ENCODE results near the gene POC1A. TPM values are rescaled to one million over a fixed set of nuclear protein-coding genes. Genes with fewer than 3 reads are reported as not detected.

The POC1A gene
- total and polyA plus RNA-seq, 2 of the 8 experiments (the other 6 are each of a cell fraction or from before 2014, with no cell fraction given) = 35.7 to 39.2 TPM

- TF ChIP-seq, protein P1, sequence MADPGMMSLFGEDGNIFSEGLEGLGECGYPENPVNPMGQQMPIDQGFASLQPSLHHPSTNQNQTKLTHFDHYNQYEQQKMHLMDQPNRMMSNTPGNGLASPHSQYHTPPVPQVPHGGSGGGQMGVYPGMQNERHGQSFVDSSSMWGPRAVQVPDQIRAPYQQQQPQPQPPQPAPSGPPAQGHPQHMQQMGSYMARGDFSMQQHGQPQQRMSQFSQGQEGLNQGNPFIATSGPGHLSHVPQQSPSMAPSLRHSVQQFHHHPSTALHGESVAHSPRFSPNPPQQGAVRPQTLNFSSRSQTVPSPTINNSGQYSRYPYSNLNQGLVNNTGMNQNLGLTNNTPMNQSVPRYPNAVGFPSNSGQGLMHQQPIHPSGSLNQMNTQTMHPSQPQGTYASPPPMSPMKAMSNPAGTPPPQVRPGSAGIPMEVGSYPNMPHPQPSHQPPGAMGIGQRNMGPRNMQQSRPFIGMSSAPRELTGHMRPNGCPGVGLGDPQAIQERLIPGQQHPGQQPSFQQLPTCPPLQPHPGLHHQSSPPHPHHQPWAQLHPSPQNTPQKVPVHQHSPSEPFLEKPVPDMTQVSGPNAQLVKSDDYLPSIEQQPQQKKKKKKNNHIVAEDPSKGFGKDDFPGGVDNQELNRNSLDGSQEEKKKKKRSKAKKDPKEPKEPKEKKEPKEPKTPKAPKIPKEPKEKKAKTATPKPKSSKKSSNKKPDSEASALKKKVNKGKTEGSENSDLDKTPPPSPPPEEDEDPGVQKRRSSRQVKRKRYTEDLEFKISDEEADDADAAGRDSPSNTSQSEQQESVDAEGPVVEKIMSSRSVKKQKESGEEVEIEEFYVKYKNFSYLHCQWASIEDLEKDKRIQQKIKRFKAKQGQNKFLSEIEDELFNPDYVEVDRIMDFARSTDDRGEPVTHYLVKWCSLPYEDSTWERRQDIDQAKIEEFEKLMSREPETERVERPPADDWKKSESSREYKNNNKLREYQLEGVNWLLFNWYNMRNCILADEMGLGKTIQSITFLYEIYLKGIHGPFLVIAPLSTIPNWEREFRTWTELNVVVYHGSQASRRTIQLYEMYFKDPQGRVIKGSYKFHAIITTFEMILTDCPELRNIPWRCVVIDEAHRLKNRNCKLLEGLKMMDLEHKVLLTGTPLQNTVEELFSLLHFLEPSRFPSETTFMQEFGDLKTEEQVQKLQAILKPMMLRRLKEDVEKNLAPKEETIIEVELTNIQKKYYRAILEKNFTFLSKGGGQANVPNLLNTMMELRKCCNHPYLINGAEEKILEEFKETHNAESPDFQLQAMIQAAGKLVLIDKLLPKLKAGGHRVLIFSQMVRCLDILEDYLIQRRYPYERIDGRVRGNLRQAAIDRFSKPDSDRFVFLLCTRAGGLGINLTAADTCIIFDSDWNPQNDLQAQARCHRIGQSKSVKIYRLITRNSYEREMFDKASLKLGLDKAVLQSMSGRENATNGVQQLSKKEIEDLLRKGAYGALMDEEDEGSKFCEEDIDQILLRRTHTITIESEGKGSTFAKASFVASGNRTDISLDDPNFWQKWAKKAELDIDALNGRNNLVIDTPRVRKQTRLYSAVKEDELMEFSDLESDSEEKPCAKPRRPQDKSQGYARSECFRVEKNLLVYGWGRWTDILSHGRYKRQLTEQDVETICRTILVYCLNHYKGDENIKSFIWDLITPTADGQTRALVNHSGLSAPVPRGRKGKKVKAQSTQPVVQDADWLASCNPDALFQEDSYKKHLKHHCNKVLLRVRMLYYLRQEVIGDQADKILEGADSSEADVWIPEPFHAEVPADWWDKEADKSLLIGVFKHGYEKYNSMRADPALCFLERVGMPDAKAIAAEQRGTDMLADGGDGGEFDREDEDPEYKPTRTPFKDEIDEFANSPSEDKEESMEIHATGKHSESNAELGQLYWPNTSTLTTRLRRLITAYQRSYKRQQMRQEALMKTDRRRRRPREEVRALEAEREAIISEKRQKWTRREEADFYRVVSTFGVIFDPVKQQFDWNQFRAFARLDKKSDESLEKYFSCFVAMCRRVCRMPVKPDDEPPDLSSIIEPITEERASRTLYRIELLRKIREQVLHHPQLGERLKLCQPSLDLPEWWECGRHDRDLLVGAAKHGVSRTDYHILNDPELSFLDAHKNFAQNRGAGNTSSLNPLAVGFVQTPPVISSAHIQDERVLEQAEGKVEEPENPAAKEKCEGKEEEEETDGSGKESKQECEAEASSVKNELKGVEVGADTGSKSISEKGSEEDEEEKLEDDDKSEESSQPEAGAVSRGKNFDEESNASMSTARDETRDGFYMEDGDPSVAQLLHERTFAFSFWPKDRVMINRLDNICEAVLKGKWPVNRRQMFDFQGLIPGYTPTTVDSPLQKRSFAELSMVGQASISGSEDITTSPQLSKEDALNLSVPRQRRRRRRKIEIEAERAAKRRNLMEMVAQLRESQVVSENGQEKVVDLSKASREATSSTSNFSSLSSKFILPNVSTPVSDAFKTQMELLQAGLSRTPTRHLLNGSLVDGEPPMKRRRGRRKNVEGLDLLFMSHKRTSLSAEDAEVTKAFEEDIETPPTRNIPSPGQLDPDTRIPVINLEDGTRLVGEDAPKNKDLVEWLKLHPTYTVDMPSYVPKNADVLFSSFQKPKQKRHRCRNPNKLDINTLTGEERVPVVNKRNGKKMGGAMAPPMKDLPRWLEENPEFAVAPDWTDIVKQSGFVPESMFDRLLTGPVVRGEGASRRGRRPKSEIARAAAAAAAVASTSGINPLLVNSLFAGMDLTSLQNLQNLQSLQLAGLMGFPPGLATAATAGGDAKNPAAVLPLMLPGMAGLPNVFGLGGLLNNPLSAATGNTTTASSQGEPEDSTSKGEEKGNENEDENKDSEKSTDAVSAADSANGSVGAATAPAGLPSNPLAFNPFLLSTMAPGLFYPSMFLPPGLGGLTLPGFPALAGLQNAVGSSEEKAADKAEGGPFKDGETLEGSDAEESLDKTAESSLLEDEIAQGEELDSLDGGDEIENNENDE (IDR thresholded peaks at IDR 0.05; ENCODE audit: insufficient replicate concordance, low read length) = no peak
- no peak for TF ChIP-seq PHF8 (conservative IDR thresholded peaks at IDR 0.05; ENCODE audit: low read depth, low read length)
- no peak for TF ChIP-seq BCL11A (IDR thresholded peaks at IDR 0.05; ENCODE audit: low read depth in 2 of 2, low read length in 2 of 2)
- TF ChIP-seq CBX8 (IDR thresholded peaks at IDR 0.05; ENCODE audit: borderline replicate concordance, low read depth, low read length) = no peak
- TF ChIP-seq BACH1 (IDR thresholded peaks at IDR 0.05; ENCODE audit: low read length) = no peak
- TF ChIP-seq, protein P2, sequence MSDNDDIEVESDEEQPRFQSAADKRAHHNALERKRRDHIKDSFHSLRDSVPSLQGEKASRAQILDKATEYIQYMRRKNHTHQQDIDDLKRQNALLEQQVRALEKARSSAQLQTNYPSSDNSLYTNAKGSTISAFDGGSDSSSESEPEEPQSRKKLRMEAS (IDR thresholded peaks at IDR 0.05) = no peak
- TF ChIP-seq HDAC2 (IDR thresholded peaks at IDR 0.05; ENCODE audit: borderline replicate concordance in 1 of 2, low read depth in 2 of 2, low read length in 2 of 2) = no peak
- TF ChIP-seq TCF12 (IDR thresholded peaks at IDR 0.05; ENCODE audit: low read depth, low read length) = no peak
- no peak for TF ChIP-seq TAF7 (optimal IDR thresholded peaks at IDR 0.05; ENCODE audit: borderline replicate concordance, low read depth, low read length)
- TF ChIP-seq TBP (IDR thresholded peaks at IDR 0.05; ENCODE audit: low read depth, low read length) = no peak
- TF ChIP-seq CTBP2 (IDR thresholded peaks at IDR 0.05; ENCODE audit: borderline replicate concordance, insufficient read depth, insufficient read length, low read length) = no peak
These were observed 4.5 kb downstream of the POC1A start (continued) for GRCh38 chr3:52149726-52150125.

All from H1 (cell line).